Ovary (tissue), 3 donors: ENCODE results near the gene PI4K2A.

Experiments
- EP300 ChIP-seq: sonication (generic); formaldehyde crosslinking; IDR thresholded peaks from one replicate; pipeline ENCODE4 v1.6.1; 2017; ENCODE audit warnings: antibody characterized with exemption
- POLR2A ChIP-seq: fragments of 450-650 bp; IDR thresholded peaks from one replicate; pipeline ENCODE4 v1.6.1; 2017; ENCODE audit warnings: antibody characterized with exemption, mild to moderate bottlenecking, moderate library complexity
- TF ChIP-seq, protein P1 (sequence below), 3 donors: fragments of 450-650 bp in 2 of 3; fragments of 200-600 bp in 1 of 3; IDR thresholded peaks; one replicate each; pipeline versions ENCODE4 v1.5.1 to v1.8.0; 2016 to 2022; ENCODE audit warnings: antibody characterized with exemption in 3 of 3, mild to moderate bottlenecking in 1 of 3
- donor health status: DM: no; HTN: no; CAD: no.

DNA sequence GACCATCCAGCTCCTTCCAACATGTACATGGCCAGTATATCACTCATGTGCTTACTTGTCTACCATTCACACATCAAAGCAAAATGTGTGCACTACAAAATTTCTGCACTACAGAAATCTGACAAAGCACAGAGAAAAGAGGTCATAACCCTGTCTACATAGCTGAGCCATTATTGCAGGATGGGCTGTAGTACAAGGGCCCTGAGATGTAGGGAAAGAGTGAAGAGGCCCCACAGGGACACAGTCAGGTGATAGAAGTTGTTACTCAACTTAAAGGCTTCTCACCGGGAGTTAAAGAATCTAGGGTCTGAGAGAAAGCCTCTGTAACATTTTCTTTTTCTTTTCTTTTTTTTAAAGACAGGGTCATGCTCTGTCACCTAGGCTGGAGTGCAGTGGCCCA is 29.1 kb downstream of the PI4K2A start:
- TF ChIP-seq, protein P1, sequence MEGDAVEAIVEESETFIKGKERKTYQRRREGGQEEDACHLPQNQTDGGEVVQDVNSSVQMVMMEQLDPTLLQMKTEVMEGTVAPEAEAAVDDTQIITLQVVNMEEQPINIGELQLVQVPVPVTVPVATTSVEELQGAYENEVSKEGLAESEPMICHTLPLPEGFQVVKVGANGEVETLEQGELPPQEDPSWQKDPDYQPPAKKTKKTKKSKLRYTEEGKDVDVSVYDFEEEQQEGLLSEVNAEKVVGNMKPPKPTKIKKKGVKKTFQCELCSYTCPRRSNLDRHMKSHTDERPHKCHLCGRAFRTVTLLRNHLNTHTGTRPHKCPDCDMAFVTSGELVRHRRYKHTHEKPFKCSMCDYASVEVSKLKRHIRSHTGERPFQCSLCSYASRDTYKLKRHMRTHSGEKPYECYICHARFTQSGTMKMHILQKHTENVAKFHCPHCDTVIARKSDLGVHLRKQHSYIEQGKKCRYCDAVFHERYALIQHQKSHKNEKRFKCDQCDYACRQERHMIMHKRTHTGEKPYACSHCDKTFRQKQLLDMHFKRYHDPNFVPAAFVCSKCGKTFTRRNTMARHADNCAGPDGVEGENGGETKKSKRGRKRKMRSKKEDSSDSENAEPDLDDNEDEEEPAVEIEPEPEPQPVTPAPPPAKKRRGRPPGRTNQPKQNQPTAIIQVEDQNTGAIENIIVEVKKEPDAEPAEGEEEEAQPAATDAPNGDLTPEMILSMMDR (IDR thresholded peaks at IDR 0.05), result no peak
- TF ChIP-seq POLR2A (no peak), EP300 (no peak)
